Esophagus muscularis mucosa (tissue), 4 donors: ENCODE measurements around the gene ACOXL.

ENCODE experiments used
- CTCF ChIP-seq, 3 experiments: fragments of 200-600 bp in 2 of 3; fragments of 450-650 bp in 1 of 3; sonication (generic) in 2 of 3; IDR thresholded peaks; one replicate each; pipeline ENCODE4 v1.5.1; 2017 to 2019; ENCODE audit warnings: antibody characterized with exemption in 3 of 3, mild to moderate bottlenecking in 2 of 3, moderate library complexity in 1 of 3
- EP300 ChIP-seq: sonication (generic); formaldehyde crosslinking; IDR thresholded peaks from one replicate; pipeline ENCODE4 v1.6.1; 2017; ENCODE audit warnings: antibody characterized with exemption
- POLR2A ChIP-seq: fragments of 450-650 bp; IDR thresholded peaks from one replicate; pipeline ENCODE4 v1.6.1; 2017; ENCODE audit warnings: antibody characterized with exemption, moderate library complexity, mild to moderate bottlenecking, low read depth
- POLR2AphosphoS5 ChIP-seq, 2 donors: sonication (generic); formaldehyde crosslinking; IDR thresholded peaks; one replicate each; pipeline ENCODE4 v1.6.1; 2017; ENCODE audit warnings: antibody characterized with exemption in 2 of 2

- no peak for TF ChIP-seq CTCF (IDR thresholded peaks at IDR 0.05)
- no peak for TF ChIP-seq POLR2AphosphoS5 (IDR thresholded peaks at IDR 0.05)
- TF ChIP-seq POLR2A: no peak
- no peak for TF ChIP-seq EP300
Observed at GRCh38 chr2:110823165-110823564, 90.8 kb downstream of the ACOXL start.
